Measurements from ENCODE around the gene OPN1MW2. TPM values are rescaled to one million over a fixed set of nuclear protein-coding genes. Genes with fewer than 3 reads are reported as not detected.

The OPN1MW2 gene
- total RNA-seq, 2 experiments from 2014 or later: not detected

Other genes starting within 250 kb of the OPN1MW2 start
- 100 to 1,000 TPM; 141 to 146 TPM for gene HCFC1, start 247.9 kb upstream of the OPN1MW2 start, total RNA-seq
- 1 to 10 TPM; 5.9 to 6.2 TPM for gene TMEM187, start 247.0 kb upstream of the OPN1MW2 start, total RNA-seq
- 100 to 1,000 TPM; 164 to 165 TPM for gene IRAK1, start 199.9 kb upstream of the OPN1MW2 start, total RNA-seq
- gene MECP2, start 122.0 kb upstream of the OPN1MW2 start, total RNA-seq: 10 to 100 TPM; 65.4 to 65.5 TPM
- gene OPN1LW, start 75.5 kb upstream of the OPN1MW2 start, total RNA-seq: not detected
- not detected for gene OPN1MW, start 37.2 kb upstream of the OPN1MW2 start, total RNA-seq
- gene OPN1MW3, start 37.8 kb downstream of the OPN1MW2 start, total RNA-seq: not detected
- gene TEX28, start 75.4 kb downstream of the OPN1MW2 start, total RNA-seq: not detected
- 1 to 10 TPM; 1.3 to 1.5 TPM for gene TKTL1, start 76.0 kb downstream of the OPN1MW2 start, total RNA-seq
- 1,000 to 10,000 TPM; 1,371 to 1,454 TPM for gene FLNA, start 154.9 kb downstream of the OPN1MW2 start, total RNA-seq
- 10 to 100 TPM; 65.9 to 66.0 TPM for gene EMD, start 159.5 kb downstream of the OPN1MW2 start, total RNA-seq
- 1,000 to 10,000 TPM; 2,758 to 2,862 TPM for gene RPL10, start 178.6 kb downstream of the OPN1MW2 start, total RNA-seq
- gene DNASE1L1, start 189.5 kb downstream of the OPN1MW2 start, total RNA-seq: 10 to 100 TPM; 22.5 to 26.5 TPM
- 10 to 100 TPM; 76.5 to 77.4 TPM for gene TAFAZZIN, start 191.8 kb downstream of the OPN1MW2 start, total RNA-seq
- 10 to 100 TPM; 41.5 to 43.5 TPM for gene ATP6AP1, start 208.9 kb downstream of the OPN1MW2 start, total RNA-seq
- 10 to 100 TPM; 92.7 to 95.5 TPM for gene GDI1, start 217.4 kb downstream of the OPN1MW2 start, total RNA-seq
- 10 to 100 TPM; 62.7 to 63.5 TPM for gene FAM50A, start 224.4 kb downstream of the OPN1MW2 start, total RNA-seq
- 10 to 100 TPM; 48.9 to 53.6 TPM for gene PLXNA3, start 238.5 kb downstream of the OPN1MW2 start, total RNA-seq

Data from activated CD8-positive, alpha-beta T cell treated with anti-CD3 and anti-CD28 coated beads, Interleukin-2, amount 10 ng/mL, durations not matched to agents 7 days and 5 days (primary cell).